ENCODE measurements around the gene FOXJ3.

Gene FOXJ3

GRCh38 chr1:42137766-42138165, 197.3 kb downstream of the FOXJ3 start:
- H3K4me3 ChIP-seq (ENCODE audit: control insufficient read depth, low read depth, low read length): no peak overlapping the region
- no peak for TF ChIP-seq CTCF (conservative IDR thresholded peaks at IDR 0.05; ENCODE audit: control insufficient read depth, insufficient read depth, low read depth, low read length)
- DNase-seq (ENCODE audit: low read depth): no peak

DNA sequence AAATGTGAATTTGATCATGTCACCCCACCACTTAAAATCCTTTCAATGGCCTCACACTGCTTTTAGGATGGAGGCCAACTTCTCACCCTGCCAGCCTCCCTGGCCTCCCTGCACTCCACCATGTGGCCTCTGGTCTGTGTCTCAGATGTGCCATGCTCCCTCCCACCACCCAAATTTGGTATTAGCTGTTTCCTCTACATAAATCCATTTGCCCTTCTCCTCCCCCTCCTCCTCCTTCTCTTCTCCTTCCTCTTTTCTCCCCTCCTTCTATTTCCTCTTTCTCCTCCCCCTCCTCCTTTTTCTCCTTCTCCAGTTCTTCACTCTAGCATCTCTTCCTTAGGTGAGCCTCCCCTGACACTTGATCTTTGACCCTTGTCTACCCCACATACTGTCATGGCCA, 198.6 kb downstream of the FOXJ3 start:
- no peak for DNase-seq (ENCODE audit: low read depth)
- no peak for TF ChIP-seq CTCF (conservative IDR thresholded peaks at IDR 0.05; ENCODE audit: control insufficient read depth, insufficient read depth, low read depth, low read length)
- H3K4me3 ChIP-seq (ENCODE audit: control insufficient read depth, low read depth, low read length): no peak overlapping the region

DNA sequence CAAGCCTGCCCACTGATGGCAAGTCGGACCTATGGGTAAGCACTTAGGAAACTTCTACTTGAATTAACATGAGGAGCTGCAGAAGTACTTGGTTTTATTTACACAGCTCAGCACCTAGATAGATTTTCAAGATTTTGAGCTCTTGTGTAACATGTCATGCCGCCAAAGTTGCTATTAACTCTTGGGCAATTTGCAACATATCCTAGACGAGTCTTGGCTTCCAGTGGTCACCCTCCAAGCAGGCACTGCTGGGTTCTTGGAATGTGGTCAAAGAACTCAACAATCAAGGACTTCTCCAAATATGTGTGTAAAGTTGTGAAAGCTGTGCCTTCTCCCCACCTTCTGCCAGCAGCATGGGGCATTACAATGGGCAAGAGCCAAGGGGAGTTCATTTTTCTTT, 199.6 kb downstream of the FOXJ3 start:
- no peak overlapping the region for H3K4me3 ChIP-seq (ENCODE audit: control insufficient read depth, low read depth, low read length)
- DNase-seq (ENCODE audit: low read depth): no peak
- TF ChIP-seq CTCF (conservative IDR thresholded peaks at IDR 0.05; ENCODE audit: control insufficient read depth, insufficient read depth, low read depth, low read length): no peak

- H3K4me3 ChIP-seq (ENCODE audit: control insufficient read depth, low read depth, low read length): no peak overlapping the region
- no peak for DNase-seq (ENCODE audit: low read depth)
- TF ChIP-seq CTCF (conservative IDR thresholded peaks at IDR 0.05; ENCODE audit: control insufficient read depth, insufficient read depth, low read depth, low read length): no peak
Observed at GRCh38 chr1:42133809-42134526, 201.1 kb downstream of the FOXJ3 start.

DNA sequence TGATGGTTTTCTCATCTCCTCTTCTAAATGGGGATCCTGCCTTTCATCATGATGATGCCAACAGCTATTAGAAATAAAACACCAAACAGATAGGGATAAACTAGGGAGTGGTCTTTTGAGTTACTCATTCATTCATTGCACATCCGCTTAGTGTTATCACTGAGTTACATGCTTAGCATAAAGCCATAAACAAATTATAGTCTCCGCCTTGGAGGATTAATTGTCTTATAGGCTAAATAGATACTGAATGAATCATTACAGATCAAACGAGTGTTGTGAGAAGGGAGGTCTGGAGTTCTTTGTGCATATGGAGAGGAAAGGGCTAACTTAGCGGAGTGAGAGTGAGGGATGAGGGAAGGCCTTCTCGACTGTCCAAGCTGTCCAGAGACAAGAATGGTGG, 201.6 kb downstream of the FOXJ3 start:
- no peak for TF ChIP-seq CTCF (conservative IDR thresholded peaks at IDR 0.05; ENCODE audit: control insufficient read depth, insufficient read depth, low read depth, low read length)
- H3K4me3 ChIP-seq (ENCODE audit: control insufficient read depth, low read depth, low read length): no peak overlapping the region

GRCh38 chr1:42130061-42130660, 204.9 kb downstream of the FOXJ3 start:
- no peak overlapping the region for H3K4me3 ChIP-seq (ENCODE audit: control insufficient read depth, low read depth, low read length)
- DNase-seq (ENCODE audit: low read depth): no peak
- TF ChIP-seq CTCF (conservative IDR thresholded peaks at IDR 0.05; ENCODE audit: control insufficient read depth, insufficient read depth, low read depth, low read length): no peak

More for the DNA sequence above, 201.6 kb downstream of the FOXJ3 start:
- DNase-seq (ENCODE audit: low read depth): no peak

Measured in fibroblast of mammary gland (primary cell).